Central memory CD4-positive, alpha-beta T cell (primary cell): ENCODE measurements around the gene VASH1.

ENCODE experiments used
- DNase-seq: peaks from one replicate; pipeline ENCODE4 v3.0.0; 2022

VASH1 gene

GRCh38 chr14:76772300-76773187, 11.3 kb downstream of the VASH1 start:
- DNase-seq, result no peak

GRCh38 chr14:76773188-76773885, 12.1 kb downstream of the VASH1 start:
- no peak for DNase-seq

GRCh38 chr14:76773956-76774820, 12.9 kb downstream of the VASH1 start:
- DNase-seq, result no peak

GRCh38 chr14:76774821-76775694, 13.8 kb downstream of the VASH1 start:
- no peak for DNase-seq

GRCh38 chr14:76775695-76776427, 14.6 kb downstream of the VASH1 start:
- no peak for DNase-seq

- DNase-seq, result no peak
Observed at GRCh38 chr14:76776428-76777251, 15.4 kb downstream of the VASH1 start.

GRCh38 chr14:76777721-76778120, 16.5 kb downstream of the VASH1 start:
- no peak for DNase-seq

GRCh38 chr14:76778546-76779215, 17.4 kb downstream of the VASH1 start:
- DNase-seq, result no peak

- DNase-seq, result no peak
Observed at GRCh38 chr14:76779221-76780057, 18.2 kb downstream of the VASH1 start.

GRCh38 chr14:76780058-76780345, 18.7 kb downstream of the VASH1 start:
- no peak for DNase-seq

- DNase-seq, result no peak
Observed at GRCh38 chr14:76780360-76780759, 19.1 kb downstream of the VASH1 start.

- DNase-seq, result no peak
Observed at GRCh38 chr14:76780875-76781647, 19.8 kb downstream of the VASH1 start.

GRCh38 chr14:76781648-76782051, 20.4 kb downstream of the VASH1 start:
- no peak for DNase-seq

- no peak for DNase-seq
Observed at GRCh38 chr14:76782115-76782884, 21.0 kb downstream of the VASH1 start.

GRCh38 chr14:76782885-76783566, 21.8 kb downstream of the VASH1 start:
- DNase-seq, result no peak

- no peak for DNase-seq
Observed at GRCh38 chr14:76784266-76784874, 23.1 kb downstream of the VASH1 start.
